Activated T-cell treated with anti-CD3 and anti-CD28 coated beads for 1 hour (primary cell): ENCODE measurements around the gene SP1.

ENCODE experiments used
- DNase-seq: peaks from one replicate; pipeline ENCODE4 v3.0.0-alpha.2; 2020; ENCODE audit warnings: low read depth

SP1 gene

DNA sequence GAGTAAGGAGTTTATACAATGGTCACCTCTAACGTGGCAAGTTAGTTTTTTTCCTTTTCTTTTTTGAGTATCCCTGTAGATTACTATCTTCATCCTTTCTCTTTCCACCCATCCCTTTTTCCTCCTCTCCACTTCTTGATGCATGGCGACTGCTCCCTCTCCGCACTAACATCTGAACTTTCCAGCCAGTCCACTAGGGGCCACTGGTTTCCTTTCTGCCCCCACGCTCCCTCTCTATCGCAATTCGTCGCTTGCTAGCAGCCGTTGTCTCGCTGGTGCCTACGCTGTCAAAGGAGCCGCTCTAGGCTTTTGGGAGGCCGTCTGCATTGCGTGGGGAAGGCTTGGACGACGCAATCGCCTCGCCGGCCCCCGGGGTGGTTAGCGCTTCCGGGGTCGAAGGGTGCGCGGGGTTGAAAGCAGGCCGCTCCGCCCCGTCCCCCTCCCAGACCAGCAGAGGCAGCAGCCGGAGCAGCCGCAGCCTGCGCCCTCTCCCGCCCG, 71.7 kb downstream of the SP1 start, which contains the start of gene PCBP2:
Gene PCBP2 (plus strand): TSS at position 442 of the 498 bp plus-strand sequence. CDS start 2,699 bp downstream, outside the sequence.
- peak; percentile 94 for DNase-seq

GRCh38 chr12:53452159-53453077, 72.4 kb downstream of the SP1 start:
- DNase-seq, result peak; percentile 74

DNA sequence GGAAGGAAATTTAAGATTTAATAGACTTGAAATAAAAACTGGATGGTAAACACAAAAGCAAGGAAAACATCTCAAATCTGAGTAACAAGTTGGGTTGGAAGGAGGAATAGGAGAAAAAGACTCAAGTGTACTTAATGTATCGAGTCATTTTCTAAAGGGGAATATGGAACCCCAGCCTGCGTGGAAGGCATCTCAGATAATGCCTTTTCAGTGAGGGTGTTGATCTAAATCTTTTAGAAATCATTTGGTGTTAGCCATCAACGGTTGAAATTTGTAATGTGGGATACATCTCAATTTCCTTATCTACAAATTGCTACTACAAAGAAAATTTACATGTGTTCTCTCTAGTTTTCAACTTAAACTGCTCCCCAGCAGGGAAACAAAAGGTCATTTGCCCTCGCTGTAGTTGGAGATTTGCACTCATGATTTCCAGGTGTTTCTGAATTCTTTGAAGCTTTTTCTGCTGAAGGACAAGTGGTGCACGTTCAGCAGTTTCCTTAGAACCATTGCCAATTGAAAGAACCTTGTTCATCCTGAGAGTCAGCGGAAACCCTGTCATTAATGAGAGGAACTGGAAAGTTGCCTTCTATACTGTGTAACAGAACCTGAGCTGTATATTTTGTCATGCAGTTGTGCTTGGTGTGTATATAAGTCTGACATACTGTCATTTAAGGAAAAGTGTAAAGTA, 74.1 kb downstream of the SP1 start:
- DNase-seq, result no peak

GRCh38 chr12:53454707-53455106, 74.7 kb downstream of the SP1 start:
- no peak for DNase-seq

- no peak for DNase-seq
Observed at GRCh38 chr12:53456654-53457366, 76.8 kb downstream of the SP1 start.

- no peak for DNase-seq
Observed at GRCh38 chr12:53459097-53459496, 79.1 kb downstream of the SP1 start.

- no peak for DNase-seq
Observed at GRCh38 chr12:53461059-53461458, 81.1 kb downstream of the SP1 start.

DNA sequence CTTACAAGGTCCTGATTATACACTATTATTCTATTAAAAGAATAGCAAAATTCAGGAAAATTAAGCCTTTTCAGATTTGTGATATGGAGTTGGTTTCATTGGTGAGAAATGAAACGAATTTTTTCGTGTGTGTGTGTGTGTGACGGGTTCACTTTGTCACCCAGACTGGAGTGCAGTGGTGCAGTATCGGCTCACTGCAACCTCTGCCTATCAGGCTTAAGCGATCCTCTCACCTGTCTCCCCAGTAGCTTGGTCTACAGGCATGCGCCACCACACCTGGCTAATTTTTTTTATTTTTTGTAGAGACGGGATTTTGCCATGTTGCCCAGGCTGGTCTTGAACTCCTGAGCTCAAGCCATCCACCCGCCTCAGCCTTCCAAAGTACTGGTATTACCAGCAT, 81.6 kb downstream of the SP1 start:
- DNase-seq, result no peak

GRCh38 chr12:53462935-53463334, 83.0 kb downstream of the SP1 start:
- no peak for DNase-seq

DNA sequence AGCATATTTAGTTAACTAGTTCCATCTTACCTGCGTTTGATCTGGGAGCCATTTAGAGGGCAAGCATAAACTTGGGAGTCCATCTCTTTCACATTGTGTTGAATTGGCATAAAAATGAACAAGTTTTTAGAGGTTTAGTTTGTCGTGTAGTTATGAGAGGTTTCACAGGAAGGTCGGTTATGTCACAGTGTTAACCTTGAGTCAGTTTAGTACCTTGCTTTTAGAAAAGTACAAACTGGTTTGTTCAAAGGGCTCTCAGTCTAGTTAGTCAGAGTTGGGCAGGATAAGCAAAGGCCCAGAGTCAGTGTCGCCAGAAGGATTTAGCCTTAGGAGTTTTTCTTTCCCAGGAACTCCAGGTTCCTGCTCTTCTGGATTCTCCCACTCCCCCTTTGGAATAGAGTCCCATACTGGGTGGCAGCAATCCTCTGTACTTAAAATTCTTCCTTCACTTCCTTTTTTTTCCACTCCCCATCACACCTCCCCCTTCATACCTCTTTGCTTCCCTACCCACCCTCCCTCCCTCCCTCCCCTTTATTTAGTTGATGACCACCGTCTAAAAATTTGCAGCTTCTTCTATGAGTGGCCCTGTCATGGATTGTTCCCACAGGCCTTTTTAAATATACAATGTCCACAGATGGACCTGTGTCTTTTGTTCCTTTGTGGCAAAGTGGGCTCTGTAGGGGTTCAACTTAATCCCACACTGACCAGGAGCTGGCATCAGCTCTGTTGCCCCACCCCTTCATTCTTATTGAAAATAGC, 84.0 kb downstream of the SP1 start:
- no peak for DNase-seq

GRCh38 chr12:53464685-53465418, 84.9 kb downstream of the SP1 start:
- DNase-seq, result no peak

DNA sequence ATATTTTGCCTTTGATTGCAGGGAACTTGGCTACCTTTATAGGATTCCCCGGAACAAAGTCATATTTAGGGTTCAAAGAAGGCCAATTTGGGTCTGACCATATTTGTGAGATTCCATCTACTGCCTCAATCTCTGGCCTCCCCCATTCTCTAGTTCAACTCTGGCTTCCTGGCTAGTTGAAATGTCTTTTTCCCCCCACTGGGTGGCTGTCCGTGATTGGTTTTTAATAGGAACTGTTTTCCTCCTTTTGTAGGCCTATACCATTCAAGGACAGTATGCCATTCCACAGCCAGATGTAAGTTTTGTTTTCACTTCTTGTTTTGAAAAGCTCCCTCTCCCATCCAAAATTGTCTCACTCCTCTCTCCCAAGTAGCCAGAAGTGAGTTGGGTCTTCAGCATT, 85.7 kb downstream of the SP1 start:
- no peak for DNase-seq
